NCI-H2171 (cell line): ENCODE results near the gene GALR3.

ENCODE experiments used
- DNase-seq: peaks from one replicate; lab custom pipeline; 2025; lab: John Stamatoyannopoulos, UW

The GALR3 gene

GRCh38 chr22:37803195-37803638 is 20.0 kb upstream of the GALR3 start:
- no peak for DNase-seq

GRCh38 chr22:37803639-37804351 is 19.4 kb upstream of the GALR3 start:
- DNase-seq: no peak

- no peak for DNase-seq
Observed at GRCh38 chr22:37804352-37804880, 18.8 kb upstream of the GALR3 start.

GRCh38 chr22:37804881-37805809 is 18.0 kb upstream of the GALR3 start:
- peak; percentile 86 for DNase-seq

GRCh38 chr22:37805810-37806277 is 17.3 kb upstream of the GALR3 start:
- no peak for DNase-seq

GRCh38 chr22:37806409-37807333 is 16.5 kb upstream of the GALR3 start:
- DNase-seq: no peak

- peak; percentile 98 for DNase-seq
Observed at GRCh38 chr22:37807410-37808293, 15.5 kb upstream of the GALR3 start, which contains the start of gene GCAT. Gene GCAT (plus strand): TSS chr22:37807934. CDS start chr22:37807968, 34 bp downstream.

GRCh38 chr22:37808294-37808657 is 14.9 kb upstream of the GALR3 start:
- DNase-seq: no peak

GRCh38 chr22:37809672-37810333 is 13.4 kb upstream of the GALR3 start:
- DNase-seq: no peak

- DNase-seq: no peak
Observed at GRCh38 chr22:37811867-37812266, 11.3 kb upstream of the GALR3 start.

GRCh38 chr22:37812869-37813678 is 10.1 kb upstream of the GALR3 start:
- DNase-seq: no peak

GRCh38 chr22:37815593-37815992 is 7.6 kb upstream of the GALR3 start:
- no peak for DNase-seq

- DNase-seq: no peak
Observed at GRCh38 chr22:37816543-37817180, 6.5 kb upstream of the GALR3 start.

- peak; percentile 63 for DNase-seq
Observed at GRCh38 chr22:37817705-37818408, 5.3 kb upstream of the GALR3 start.

- peak; percentile 43 for DNase-seq
Observed at GRCh38 chr22:37818409-37819104, 4.6 kb upstream of the GALR3 start.

- no peak for DNase-seq
Observed at GRCh38 chr22:37819105-37819433, 4.1 kb upstream of the GALR3 start.

GRCh38 chr22:37820350-37820749 is 2.8 kb upstream of the GALR3 start:
- no peak for DNase-seq
